Ammon's horn (tissue), 1 donor: ENCODE measurements around the gene KCNJ10.
A peak's percentile ranks its signal among the peaks of the same experiment; 100 is the strongest.

ENCODE experiments used
- DNase-seq: peaks from one replicate; pipeline ENCODE4 v3.0.0-alpha.2; 2016; ENCODE audit warnings: low spot score

Gene KCNJ10

DNA sequence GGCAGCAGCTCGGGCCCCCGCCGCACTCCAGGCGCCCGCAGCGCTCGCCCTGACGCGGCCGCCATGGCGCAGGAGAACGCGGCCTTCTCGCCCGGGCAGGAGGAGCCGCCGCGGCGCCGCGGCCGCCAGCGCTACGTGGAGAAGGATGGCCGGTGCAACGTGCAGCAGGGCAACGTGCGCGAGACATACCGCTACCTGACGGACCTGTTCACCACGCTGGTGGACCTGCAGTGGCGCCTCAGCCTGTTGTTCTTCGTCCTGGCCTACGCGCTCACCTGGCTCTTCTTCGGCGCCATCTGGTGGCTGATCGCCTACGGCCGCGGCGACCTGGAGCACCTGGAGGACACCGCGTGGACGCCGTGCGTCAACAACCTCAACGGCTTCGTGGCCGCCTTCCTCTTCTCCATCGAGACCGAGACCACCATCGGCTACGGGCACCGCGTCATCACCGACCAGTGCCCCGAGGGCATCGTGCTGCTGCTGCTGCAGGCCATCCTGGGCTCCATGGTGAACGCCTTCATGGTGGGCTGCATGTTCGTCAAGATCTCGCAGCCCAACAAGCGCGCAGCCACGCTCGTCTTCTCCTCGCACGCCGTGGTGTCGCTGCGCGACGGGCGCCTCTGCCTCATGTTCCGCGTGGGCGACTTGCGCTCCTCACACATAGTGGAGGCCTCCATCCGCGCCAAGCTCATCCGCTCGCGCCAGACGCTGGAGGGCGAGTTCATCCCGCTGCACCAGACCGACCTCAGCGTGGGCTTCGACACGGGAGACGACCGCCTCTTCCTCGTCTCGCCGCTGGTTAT, 14.2 kb upstream of the KCNJ10 start:
- peak; percentile 45 for DNase-seq

DNA sequence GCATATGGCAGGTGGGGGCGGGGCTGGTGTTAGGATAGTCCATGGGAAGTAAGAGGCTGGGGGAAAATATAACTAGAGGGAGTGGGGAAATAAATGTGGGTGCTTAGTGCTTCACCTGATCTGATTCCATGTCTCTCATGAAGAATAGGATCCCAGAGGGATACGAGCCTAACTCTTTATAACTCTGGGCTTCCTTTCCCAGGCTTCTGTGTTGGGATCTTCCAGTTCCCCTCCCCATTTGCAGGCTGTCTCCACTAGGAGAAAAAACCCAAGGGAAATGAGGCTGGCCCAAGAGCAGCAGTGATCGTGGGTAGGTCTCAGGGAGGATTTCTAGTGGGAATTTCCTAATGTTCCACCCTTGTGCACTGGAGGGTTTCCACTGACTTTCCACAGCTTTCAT, 13.0 kb upstream of the KCNJ10 start:
- DNase-seq = no peak

DNA sequence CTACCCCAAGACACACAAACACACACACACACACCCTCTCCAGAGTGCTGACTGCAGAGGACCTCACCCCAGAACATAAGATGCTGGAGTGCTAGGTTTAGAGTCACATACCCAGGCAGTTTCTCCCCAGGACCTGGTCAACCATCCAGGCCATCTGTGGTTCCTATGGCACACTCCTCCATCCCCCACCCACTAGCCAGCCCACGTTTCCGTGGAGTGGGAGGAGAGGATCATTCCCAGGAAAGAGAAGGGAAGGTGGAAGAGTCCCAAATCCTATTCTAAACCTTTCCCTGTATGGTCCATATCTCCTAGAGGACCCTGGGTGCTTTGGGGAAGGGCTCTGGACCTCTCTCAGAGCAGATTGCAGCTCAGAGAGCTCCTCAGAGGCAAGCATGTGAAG, 12.5 kb upstream of the KCNJ10 start:
- no peak for DNase-seq

DNA sequence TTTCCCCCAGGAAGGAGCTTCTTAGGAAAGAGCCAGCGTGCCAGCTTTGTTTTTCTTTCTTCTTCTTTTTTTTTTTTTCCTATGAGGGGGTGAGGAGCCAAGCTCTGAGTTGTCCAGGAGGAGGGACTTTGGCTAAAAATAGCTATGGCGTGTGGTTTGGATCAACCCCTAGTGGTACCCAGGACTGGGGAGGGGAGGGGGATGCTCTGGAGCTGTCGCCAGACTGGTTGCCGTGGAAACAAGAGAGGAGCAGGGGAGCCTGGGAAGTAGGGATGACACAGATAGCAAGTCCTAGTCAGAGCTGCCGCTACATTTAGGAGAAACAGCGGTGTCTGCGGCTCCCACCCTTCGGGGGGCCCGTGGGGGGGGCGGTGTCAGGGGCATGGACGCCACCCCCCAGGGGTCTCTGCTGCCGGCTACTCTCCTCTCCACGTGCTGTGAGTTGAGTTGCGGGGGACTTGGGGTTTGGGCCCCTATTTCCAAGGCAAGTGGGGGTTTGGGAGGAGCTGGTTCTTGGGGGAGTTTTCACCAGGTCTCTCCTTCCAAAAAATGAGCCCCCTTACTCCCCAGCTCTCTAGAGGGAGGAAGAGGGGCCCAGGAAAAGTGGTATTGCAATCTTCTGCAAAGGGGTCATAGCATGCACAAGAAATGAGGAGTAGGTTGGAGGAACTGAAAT, 11.4 kb upstream of the KCNJ10 start, which contains the start of gene KCNJ9:
TSS of gene KCNJ9 (plus strand) at position 278 of the 676 bp plus-strand sequence. CDS start 2,493 bp downstream, outside the sequence.
- DNase-seq = peak; percentile 96

DNA sequence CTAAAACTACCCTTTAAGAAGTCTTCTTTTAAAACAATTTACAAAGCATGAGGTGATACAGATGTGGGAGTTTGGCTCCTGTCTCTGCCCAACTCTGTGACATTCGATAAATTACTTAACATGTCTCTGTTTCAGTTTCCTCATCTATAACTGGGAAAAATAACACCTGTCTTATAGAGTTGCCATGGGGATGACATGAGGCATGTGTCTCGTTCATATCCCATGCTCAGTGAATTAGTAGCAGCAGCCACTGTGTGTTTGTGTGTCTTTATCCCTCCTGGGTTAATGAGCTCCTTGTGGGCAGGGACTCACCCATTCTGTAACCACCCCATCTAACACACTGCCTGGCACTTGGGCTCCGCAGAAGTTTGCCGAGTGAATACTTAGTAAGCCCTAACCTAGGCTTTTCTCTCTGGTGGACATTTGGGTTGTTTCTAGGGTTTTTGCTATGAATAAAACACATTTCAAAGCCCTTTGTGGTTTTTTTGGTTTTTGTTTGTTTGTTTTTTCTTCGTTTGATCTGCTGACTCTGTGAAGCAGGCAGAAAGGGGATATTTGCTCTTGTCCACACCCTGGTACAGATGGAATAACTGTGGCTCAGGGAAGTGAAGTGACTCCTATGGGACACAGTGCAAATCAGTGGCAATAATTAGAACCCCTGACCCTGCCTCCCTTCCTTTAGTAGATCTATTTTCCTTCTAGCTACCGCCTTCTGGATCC, 10.6 kb upstream of the KCNJ10 start:
- DNase-seq = no peak

DNA sequence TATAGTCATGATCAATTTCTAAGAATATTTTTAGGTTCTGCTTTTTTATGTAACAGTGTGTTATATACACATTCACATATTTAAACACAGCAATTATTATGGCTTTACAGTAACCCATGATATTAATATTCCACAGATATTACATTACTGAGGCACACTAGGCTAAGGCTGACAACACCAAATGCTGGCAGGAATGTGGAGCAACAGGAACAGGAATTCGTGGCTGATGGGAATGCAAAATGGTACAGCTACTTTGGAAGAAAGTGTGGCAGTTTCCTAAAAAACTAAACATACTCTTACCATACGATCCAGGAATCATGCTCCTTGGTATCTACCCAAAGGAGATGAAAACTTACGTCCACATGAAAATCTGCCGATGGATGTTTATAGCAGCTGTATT, 9.5 kb upstream of the KCNJ10 start:
- no peak for DNase-seq

DNA sequence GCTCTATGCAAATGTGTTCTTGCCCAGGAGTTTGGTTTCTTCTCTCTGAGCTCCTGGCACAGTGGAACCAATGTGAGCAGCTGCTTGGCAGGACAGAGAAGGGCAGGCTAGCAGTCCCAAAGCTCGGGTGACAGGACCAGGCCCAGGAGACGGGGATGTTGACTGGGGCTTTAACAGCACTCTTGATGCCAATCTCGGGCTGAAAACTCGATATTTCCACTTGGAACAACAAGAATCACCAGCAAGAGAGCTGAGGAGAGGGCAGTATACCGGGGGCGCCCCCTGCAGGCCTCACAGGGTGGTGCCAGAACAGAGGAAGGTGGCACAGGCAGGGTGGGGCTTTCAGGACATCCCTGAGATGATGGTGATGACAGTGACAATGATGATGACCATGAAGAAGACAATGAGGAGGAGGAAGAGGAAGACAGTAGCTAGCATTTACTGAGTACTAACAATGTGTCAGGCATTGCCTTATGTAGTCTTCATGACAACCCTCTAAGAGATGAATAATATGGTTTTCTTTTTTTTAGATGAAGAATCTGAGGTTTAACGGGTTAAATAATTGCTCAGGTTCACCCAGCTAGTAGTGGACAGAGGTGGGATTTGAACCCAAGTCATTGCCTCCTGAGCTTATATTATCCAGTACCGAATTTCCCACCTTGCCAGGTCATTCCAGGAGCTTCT, 8.7 kb upstream of the KCNJ10 start:
- DNase-seq = peak; percentile 83

DNA sequence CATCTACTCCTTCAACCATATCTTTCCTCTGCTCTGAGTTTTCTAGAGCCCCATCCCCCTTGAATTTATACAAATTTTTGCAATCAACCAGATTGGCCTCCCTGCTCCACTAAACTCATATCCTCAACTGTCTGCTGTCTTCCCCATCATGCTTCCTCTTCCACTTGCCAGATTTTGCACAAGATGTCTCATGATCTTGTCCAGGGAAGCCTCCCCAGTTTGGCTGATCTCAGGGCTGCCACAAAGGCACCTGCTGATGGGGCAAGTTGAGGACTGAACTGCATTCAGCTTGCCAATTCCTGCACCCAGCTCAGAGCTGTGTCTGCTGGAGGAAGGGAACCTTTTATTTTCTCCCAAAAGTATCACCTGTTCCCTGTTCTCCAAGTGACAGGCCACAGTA, 7.5 kb upstream of the KCNJ10 start:
- no peak for DNase-seq

DNA sequence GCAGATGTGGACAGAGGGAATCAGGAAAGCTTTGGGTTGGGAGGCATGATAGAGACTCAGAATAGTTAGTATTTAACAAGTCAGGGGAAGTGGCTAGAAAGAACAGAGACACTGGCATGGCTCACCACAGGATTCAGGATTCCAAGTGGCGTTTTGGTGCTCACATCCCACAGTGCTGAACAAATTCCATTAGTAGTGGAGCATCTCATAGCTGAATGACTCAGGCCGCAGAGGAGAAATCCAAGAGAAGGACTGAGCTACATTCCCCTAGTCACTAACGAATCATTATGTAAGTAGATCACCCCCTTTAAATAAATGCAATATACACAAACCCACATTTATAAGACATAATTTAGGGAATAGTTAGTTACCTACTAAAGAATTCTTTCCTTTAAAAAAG, 6.3 kb upstream of the KCNJ10 start:
- DNase-seq = no peak

DNA sequence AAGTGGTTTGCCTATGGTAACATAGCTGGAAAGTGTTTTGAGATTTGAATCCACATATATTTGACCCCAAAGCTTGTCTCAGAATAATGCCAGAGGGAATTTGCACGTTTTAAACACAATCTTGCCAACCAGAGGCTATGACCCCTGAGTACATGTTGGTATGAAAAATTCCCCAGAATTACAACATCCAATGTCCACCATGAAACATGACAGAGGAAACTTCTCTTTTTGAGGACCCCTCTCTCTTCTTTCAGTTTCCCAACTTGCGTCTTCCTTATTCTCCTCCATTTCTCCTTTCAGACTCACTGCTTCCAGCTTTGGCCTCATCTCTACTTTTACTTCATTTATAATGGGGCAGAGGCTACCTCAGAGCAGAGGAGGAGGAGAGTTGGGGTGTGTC, 5.9 kb upstream of the KCNJ10 start:
- no peak for DNase-seq

DNA sequence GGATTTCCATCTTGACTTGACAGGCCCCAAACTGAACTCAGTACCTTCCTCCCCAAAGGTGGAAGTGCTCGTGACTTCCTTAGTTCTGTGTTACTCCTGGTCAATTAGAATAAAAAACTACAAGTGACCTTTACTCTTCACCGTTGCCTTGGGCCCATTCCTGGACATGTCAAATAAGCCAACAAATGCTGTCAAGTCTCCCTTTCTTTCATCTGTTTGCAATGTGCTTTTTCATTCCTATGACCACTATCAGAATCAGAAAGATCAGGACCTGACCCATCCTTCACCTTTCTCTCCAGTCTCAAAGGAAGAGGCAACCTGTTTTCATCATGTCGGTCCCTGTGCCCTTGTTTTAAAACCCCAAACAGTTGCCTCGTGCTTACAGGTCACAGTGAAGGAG, 4.9 kb upstream of the KCNJ10 start:
- no peak for DNase-seq

DNA sequence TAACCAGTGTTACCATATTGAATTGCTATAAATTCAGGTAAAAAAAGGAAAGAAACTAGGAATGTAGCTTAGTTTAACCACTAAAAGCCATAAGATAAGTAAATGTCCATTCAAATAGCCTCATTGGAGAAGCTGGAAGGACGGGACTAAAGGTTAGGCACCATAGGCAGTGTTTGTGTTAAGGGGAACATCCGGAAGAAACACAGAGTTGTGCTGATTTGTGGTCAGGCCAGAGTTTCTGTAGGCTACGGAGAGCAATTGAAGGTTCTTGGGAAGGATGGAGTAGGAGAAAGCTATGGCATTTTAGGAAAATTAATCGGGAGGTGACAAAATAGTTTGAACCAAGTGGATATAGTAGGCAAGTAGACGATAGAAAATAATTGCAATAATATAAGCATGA, 1.3 kb upstream of the KCNJ10 start:
- no peak for DNase-seq

DNA sequence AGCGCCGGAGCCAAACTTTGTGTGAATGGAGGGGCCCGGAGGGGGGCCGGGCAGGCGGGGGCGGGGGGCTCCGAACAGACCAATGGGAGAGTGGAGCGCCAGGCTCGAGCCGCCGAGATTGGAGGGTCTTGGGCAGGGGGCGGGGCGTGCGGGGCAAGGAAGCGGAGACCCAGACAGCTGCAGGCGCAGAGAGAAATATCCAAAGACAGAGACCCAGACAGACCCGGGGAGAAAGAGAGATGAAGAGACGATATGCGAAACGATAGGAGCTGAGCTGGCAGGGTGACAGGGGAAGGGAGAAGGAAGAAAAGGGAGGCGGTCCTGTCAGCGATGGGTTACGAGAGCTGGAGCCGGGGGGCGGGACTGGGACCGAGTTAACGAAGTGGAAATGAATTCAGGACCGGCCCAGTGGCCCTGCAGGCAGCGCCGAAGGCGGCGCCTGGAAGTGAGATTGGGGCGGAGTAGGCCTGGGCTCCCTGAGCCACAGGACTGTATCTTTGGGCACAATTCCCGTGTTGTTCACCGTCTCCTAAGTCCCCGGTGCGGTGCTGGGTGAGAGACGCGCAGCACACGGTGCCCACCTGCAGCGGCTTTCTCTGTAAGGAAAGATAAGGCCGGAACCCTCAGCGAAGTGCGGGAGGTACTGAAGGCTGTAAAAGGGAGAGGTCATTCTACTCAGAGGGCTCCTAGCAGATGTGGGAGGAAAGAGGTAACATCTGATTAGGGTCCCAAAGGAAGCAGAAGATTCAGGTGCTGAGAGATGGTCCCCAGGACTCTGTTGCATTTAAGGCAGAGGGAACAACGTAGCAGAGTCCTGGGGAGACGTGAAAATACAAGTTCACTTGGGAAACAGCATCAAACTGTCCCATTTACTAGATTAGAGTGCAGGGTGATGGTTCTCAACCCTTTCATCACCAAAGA, 543 bp upstream of the KCNJ10 start:
- DNase-seq = peak; percentile 96

DNA sequence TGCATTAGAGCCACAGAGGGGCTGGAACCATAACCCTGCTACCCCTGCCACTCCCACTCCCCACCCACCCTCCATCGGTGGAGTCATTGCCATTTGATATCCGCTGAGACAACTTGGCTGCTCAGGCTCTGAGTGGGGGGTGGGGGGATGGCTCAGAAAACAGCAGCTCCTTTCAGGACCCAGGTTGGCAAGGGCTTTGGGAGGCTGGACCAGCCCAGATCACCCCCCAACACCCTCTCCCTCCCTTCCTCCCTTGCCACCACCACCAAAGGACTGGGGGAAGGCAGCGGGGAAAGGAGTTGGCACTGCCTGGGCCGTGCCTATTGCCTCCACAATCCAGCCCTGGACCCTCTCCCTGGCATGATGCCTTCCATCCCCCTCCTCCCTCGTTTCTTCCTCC, 1.7 kb downstream of the KCNJ10 start:
- DNase-seq = peak; percentile 97

DNA sequence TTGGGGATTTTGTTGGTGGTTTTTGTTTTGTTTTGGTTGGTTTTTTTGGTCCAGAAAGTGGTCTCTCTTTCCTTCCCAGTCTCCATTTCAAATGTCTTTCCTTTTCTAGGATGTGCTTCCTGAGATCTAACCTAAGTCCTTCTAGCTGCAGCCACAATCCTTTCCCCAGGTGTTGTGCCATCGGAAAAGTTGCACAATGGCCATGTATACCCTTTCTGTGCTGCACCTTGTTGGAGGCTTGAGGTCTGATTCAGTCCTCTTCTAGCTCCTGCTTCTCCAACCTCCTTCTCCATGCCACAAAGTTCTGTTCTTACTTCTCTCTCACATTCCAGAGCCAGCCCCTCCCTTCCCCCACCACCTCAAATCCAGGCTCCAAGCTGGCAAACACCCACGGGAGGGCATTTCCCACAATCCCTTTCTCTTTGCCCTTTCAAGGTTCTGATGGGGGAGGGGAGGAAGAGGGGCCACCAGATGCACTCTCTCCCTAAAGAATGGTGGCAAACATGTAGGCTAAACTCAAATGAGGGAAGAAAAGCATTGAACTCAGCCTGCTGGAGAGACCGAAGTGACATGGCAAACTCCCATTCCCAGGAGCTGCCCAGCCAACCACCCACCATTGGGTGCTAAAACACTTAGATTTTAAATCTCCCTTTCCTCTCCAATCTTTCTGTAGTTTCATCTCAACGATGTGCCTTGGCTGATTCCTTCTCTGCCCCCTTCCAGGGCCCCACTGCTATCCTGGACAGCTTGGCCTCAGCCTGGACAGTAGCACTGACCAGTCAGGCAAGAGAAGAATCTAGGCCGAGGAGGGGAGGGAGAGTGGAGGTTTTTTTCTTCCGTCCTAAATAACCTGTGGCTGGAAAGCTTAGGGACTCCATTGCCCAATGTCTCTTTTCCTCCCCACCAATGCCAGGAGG, 2.9 kb downstream of the KCNJ10 start:
- DNase-seq = no peak

DNA sequence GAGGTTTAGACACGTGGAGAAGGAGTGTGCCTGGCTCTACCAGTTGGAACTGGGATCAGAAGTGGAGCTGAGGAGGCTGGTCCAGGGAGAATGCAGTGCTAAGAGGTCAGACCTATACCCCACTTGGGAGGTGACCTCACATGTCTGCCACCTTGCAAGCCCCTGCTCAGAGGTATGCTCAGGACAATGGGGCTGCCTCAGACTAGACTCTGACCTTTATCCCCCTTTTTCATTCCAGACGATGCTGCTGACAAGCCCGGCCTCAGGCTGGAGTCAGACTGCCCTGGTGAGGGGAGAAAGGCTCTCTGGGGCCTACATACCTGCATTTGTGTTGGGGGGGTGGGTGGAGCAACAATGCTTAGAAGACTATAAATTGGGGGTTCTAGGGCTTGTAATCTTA, 5.2 kb downstream of the KCNJ10 start:
- no peak for DNase-seq

DNA sequence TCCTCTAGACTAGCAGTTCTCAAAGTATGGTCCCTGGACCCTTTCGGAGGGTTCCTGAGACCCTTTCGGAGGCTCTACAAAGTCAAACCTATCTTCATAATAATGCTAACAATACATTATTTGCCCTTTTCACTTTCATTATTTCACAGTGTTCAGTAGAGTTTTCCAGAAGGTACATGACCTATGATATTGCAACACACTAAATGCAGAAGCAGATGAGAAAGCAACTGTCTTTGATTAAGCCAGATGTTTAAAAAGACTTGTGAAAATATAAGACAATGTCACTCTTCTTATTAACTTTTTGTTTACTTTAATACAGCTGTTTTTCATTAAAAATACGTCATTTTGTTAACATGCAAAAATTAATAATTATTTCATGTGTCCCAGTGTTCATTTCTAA, 5.8 kb downstream of the KCNJ10 start:
- no peak for DNase-seq

DNA sequence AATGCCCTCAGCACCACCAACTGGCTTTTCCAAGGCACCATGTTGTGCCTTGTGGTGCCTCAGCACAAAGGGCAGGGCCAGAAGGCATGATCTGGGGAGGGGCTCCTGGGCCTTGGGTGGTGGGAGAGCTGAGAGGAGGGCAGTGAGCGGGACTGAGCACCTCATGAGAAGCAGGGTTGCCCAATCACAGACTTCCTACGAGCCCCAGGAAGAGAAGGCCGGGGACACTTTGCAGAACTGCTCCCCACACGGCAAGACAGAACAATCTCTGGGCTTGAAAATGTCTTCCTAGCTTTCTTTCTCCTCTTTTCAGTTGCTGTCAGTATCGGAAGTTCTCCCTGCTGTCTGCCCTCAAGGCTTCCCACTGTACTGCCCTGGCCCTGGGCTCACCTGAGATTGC, 6.8 kb downstream of the KCNJ10 start:
- DNase-seq = no peak

DNA sequence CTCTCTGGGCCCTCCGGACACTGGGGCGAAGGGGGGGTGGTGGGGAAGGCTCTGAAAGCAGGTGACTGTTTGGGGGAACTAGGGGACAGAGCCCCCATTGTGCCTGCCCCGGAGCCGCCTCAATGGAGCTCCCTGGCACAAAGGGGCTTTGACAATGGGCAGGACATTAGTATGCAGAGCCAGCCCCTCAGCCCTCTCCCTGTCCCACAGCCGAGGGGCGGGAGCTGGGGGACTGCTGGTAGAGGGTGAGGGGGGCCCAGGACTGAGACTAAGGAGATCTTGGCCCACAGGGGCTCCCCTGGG, 7.8 kb downstream of the KCNJ10 start:
- DNase-seq = peak; percentile 98
